Activated CD8-positive, alpha-beta memory T cell treated with anti-CD3 and anti-CD28 coated beads, Interleukin-2, amount 50 U/mL, for 24 hours (primary cell): ENCODE data around the gene MYO9A.
"Not testable (repeated sequence)": the region's sequence is repeated elsewhere in the genome, so short reads cannot be mapped to it uniquely, and the experiment has no call there.

Source experiments
- DNase-seq: peaks from one replicate; pipeline ENCODE4 v3.0.0-alpha.2; 2020; ENCODE audit errors: extremely low read depth

The MYO9A gene

DNA sequence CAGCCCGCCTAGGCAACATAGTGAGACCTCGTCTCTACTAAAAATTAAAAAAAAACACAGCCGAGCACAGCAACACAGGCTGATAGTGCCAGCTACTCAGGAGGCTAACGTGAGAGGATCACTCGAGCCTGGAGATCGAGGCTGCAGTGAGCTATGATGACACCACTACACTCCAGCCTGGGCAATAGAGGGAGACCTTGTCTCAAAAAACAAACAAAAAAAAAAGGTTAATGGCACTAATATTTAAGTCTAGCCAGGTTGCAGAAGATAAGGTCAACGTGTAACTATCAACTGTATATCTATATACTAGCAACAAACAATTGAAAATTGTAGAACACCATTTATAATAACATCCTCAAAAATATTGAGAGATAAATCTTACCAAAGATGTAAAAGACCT is 75.1 kb downstream of the MYO9A start:
- DNase-seq: no peak

GRCh38 chr15:72042054-72042453 is 75.9 kb downstream of the MYO9A start:
- DNase-seq: no peak

DNA sequence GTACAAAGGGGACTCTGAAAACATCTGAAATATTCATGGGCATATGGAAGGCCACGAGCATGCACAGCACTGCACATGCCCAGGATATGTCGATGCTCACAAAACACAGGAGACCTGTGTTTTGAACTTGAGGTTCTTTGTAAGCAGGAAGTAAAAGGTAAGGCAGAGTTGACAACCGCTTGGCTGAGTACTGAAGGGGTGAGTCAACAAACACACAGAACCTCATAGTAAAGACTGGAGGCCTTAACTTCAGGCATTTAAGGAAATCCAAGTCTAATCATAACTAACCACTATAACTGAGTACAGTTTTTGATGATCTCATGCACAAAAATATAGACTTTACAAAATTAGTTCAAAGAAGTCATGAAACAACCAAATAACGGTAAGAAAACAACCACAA is 80.6 kb downstream of the MYO9A start:
- no peak for DNase-seq

DNA sequence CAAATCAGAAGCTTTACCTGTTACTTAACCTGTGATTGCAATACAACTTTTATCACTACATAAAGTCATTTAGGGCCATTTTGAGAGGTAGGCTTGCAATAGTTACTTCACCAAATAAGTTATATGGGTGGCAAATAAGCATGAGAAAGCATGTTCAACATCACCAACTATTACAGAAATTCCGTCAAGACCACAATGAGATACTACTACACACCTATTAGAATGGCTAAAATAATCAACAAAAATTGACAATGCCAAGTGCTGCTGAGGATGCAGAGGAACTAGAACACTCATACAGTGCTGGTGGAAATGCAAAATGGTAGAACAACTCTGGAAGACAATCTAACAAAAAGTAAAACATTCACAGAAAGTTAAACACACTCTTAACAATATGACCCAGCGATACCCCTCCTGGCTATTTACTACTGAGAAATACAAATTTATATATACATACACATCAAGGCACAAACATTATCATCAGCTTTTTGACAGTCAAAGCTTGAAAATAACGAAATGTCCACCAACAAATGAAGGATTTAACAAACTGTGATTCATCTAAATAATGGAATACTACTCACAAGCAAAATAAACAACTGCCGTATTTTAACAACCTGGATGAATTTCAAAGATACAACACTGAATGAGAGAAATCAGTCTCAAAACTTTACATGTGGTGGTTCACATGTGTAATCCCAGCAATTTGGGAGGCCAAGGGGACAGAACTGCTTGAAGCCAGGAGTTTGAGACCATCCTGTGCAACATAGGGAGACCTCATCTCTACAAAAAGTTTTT is 82.9 kb downstream of the MYO9A start:
- DNase-seq: no peak

GRCh38 chr15:72034351-72034750 is 83.6 kb downstream of the MYO9A start:
- DNase-seq: no peak

GRCh38 chr15:72033711-72034110 is 84.2 kb downstream of the MYO9A start:
- no peak for DNase-seq

GRCh38 chr15:72033285-72033684 is 84.7 kb downstream of the MYO9A start:
- DNase-seq: no peak

GRCh38 chr15:72021604-72022003 is 96.3 kb downstream of the MYO9A start:
- DNase-seq: no peak

DNA sequence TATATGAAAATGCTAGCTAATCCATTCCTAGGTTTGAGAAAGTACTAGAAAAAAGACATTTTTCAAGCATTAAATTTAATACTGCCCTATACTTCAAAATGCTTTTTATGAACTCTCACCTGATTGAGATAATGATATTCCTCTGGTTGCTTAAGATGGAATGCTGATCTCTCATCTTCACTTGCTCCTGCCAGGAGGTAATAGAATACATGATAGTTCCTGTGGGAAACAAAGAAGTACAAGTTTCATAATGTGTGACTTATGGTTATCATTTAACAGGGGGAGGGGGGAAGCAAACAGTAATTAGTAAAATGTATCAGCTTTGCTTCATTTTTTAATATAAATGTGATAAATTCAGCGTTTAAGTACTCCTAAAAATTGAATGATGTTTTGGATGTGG is 97.2 kb downstream of the MYO9A start:
- no peak for DNase-seq

DNA sequence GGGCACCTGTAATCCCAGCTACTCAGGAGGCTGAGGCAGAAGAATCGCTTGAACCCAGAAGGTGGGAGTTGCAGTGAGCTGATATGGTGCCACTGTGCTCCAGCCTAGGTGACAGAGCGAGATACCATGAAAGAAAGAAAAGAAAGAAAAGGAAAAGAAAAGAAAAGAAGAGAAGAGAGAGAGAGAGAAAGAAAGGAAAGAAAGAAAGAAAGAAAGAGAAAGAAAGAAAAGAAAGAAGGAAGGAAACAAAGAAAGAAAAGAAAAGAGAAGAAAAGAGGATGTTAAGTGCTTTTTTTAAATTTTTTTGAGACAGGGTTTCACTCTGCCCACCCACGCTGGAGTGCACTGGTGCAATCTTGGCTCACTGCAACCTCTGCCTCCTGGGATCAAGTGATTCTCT is 103.4 kb downstream of the MYO9A start:
- DNase-seq: not testable (repeated sequence)

- no peak for DNase-seq
Observed at GRCh38 chr15:72013703-72014102, 104.2 kb downstream of the MYO9A start.

- no peak for DNase-seq
Observed at GRCh38 chr15:72011302-72011942, 106.5 kb downstream of the MYO9A start.

GRCh38 chr15:72009222-72009621 is 108.7 kb downstream of the MYO9A start:
- DNase-seq: no peak

DNA sequence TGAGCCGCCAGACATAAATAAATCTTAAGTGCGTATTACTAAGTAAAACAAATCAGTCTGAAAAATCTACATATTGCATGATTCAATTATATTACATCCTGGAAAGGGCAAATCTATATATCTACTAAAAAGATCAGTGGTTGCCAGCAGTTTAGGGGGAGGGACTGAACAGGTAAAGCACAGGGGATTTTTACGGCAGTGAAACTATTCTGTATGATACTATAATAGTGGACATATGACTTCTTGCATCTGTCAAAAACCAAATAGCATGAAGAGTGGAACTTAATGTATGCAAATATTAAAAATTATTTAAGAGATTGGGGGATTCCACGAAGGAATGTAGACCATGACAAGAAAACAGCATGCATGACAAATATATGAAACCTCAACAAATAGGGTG is 111.6 kb downstream of the MYO9A start:
- DNase-seq: no peak

GRCh38 chr15:72005483-72005882 is 112.5 kb downstream of the MYO9A start:
- DNase-seq: no peak

DNA sequence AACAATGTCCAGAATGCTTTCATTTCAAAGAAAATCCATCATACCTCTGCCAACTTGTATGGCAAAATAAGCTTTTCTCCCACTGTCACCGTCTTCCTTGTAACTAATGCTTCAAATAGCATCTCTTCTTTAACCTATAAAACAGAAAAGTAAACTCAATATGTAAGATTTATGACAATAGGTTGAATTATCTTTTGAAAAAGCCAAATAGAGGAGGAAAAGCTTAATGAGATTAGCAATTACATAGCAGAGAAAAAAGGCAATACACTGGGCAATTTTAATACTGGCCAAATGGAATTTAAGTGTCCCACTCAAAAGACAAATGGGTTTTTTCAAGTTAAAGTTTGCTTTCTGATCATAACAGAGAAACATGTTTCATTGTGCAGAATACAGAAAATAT is 118.1 kb downstream of the MYO9A start:
- no peak for DNase-seq

- DNase-seq: not testable (repeated sequence)
Observed at GRCh38 chr15:71998717-71999116, 119.2 kb downstream of the MYO9A start.

- no peak for DNase-seq
Observed at GRCh38 chr15:71997691-71998090, 120.3 kb downstream of the MYO9A start.

- no peak for DNase-seq
Observed at GRCh38 chr15:71975816-71976150, 142.2 kb downstream of the MYO9A start.

GRCh38 chr15:71974211-71974610 is 143.7 kb downstream of the MYO9A start:
- DNase-seq: no peak

DNA sequence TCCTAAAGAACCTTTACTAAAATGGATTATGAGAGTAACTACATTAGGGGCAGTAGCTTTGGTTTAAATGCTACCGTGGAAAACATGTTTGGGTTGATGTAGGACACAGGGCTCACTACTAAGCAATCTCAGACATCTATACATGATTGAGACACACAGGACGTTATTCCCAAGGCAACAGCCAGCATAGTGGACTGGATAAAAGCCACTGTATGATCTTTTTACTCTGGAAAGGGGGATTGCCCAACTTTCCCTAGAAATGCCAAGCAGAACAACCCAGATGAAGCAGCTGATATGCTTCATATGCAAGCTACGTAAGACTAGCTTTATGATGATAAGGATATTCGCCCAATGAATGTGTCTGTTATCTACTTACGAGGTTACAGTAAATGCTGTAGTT is 144.6 kb downstream of the MYO9A start:
- no peak for DNase-seq

GRCh38 chr15:71971905-71972304 is 146.0 kb downstream of the MYO9A start:
- DNase-seq: no peak

DNA sequence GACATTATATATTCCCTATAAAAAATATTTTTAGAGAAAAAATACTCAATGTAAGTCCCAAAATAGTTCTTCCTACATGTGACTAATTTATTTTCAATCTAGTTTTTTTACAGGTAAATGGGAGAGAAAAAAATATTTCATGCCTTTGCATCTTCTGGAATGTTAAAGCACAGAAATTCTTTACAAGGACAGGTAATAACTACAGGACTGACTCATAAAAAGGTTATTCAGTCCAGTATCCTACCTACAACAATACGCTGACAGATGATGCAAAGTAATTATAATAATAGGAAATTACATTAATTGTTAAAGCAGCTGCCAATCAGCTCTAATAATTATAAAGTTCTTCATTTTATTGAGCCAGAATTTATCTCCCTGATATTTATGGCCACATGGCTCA is 147.5 kb downstream of the MYO9A start:
- DNase-seq: no peak

DNA sequence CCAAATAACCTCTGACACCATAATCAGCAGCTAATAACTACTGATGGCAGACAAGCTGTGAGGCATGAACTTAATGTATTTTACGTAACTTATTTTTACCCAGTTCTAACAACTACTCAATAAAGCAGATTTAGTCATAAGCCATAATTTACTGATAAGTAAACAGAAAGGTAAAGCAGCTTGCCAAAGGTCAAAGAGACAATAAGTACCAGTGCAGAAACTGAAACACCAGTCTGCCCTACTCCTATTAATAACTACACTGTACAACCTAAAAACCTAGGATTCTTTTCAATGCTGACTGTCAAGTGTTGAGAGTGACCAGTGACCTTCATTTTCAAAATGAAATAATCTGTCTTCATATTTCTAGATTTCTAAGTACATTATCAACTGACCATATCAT is 155.4 kb downstream of the MYO9A start:
- DNase-seq: no peak
